GM21786 (cell line): ENCODE results near the gene WFDC8.
"Not testable (repeated sequence)": the region's sequence is repeated elsewhere in the genome, so short reads cannot be mapped to it uniquely, and the experiment has no call there.

Experiments used
- ATAC-seq: cut with Tn5 transposase; IDR thresholded peaks from one replicate; pipeline ENCODE4 v1.9.1; 2021; ENCODE audit not compliant: unreplicated experiment

The WFDC8 gene

GRCh38 chr20:45579184-45579583, at the start of gene WFDC8:
Gene WFDC8, minus strand, starts transcription at chr20:45579284. Its CDS starts 37 bp downstream, at chr20:45579247.
- no peak for ATAC-seq

GRCh38 chr20:45626540-45626939, 47.5 kb upstream of the WFDC8 start:
- ATAC-seq: no peak

DNA sequence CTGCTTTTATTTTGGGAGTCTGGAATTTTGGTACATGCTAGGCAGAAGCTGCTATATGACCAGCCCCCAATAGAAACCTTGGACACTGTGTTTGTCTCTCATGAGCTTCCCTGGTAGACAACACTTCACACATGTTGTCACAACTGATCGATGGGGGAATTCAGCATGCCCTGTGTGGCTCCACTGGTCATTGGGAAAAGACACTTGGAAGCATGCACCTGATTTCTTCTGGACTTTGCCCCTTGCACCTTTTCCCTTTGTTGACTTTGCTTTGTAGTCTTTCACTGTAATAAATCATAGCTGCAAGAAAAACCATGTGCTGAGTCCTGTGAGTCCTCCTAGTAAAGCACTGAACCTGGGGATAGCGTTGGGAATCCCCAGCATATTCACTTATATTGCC, 42.5 kb upstream of the WFDC8 start:
- no peak for ATAC-seq

DNA sequence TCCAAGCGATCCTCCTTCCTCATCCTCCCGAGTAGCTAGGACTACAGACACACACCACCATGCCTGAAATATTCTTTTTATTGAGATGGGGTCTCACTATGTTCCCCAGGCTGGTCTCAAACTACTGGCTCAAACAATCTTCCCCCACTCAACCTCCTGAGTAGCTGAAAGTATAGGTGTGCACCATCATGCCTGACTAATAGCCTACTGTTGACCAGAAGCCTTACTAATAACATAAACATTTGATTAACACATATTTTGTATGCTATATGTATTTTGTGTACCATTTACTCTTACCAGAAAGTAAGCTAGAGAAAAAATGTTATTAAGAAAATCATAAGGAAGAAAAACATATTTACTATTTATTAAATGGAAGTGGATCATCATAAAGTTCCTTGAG, 38.5 kb upstream of the WFDC8 start:
- no peak for ATAC-seq

- ATAC-seq: no peak
These were observed 33.2 kb upstream of the WFDC8 start for GRCh38 chr20:45612314-45612713.

GRCh38 chr20:45611054-45611453, 32.0 kb upstream of the WFDC8 start:
- no peak for ATAC-seq

GRCh38 chr20:45607810-45608209, 28.7 kb upstream of the WFDC8 start:
- ATAC-seq: no peak

- ATAC-seq: no peak
These were observed 16.2 kb upstream of the WFDC8 start for GRCh38 chr20:45595235-45595634.

GRCh38 chr20:45593498-45593897, 14.4 kb upstream of the WFDC8 start:
- ATAC-seq: no peak

GRCh38 chr20:45592574-45593189, 13.6 kb upstream of the WFDC8 start:
- no peak for ATAC-seq

DNA sequence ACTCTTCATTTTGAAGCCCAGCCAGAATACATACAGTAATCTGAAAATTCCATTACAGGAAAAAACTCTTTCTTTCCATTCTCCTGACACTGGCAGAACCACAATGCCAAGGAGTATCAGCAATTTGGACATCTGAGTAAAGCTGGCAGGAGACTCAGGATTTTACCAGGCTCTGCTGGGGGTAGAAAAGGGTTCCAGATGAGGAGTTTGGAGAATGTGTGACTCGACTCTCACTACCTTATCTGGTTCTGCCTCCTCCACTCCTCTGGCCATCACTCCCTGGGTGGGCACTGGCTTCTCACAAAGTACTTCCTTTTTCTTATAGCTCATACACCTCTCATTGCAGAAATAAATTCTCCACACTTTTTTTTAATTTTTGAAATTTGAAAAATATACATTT, 10.6 kb upstream of the WFDC8 start:
- no peak for ATAC-seq

- no peak for ATAC-seq
These were observed 9.7 kb upstream of the WFDC8 start for GRCh38 chr20:45588800-45589199.

- not testable (repeated sequence) for ATAC-seq
These were observed 6.9 kb upstream of the WFDC8 start for GRCh38 chr20:45585986-45586385.

- ATAC-seq: not testable (repeated sequence)
These were observed 5.2 kb upstream of the WFDC8 start for GRCh38 chr20:45584294-45584693.

- ATAC-seq: no peak
These were observed 4.4 kb upstream of the WFDC8 start for GRCh38 chr20:45583502-45583901.

GRCh38 chr20:45581702-45582101, 2.6 kb upstream of the WFDC8 start:
- ATAC-seq: no peak

- ATAC-seq: no peak
These were observed 853 bp downstream of the WFDC8 start for GRCh38 chr20:45578231-45578630.

DNA sequence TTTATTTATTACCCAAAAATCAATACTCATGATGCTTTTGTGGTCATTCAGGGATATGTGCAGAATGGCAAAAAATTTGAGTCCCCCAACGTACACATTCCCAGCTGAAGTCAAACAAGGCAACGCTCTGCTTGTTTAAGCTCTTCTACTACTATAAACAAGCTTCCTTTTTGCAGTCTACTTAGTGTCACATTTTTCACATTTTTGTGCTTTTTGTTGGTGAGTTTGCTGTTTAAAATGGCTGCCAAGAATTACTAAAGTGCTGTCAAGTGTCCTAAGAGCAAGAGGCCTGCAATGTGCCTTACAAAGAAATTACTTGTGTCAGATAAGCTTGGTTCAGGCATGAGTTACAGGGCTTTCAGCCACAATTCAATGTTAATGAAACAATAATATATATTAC, 2.1 kb downstream of the WFDC8 start:
- ATAC-seq: no peak

DNA sequence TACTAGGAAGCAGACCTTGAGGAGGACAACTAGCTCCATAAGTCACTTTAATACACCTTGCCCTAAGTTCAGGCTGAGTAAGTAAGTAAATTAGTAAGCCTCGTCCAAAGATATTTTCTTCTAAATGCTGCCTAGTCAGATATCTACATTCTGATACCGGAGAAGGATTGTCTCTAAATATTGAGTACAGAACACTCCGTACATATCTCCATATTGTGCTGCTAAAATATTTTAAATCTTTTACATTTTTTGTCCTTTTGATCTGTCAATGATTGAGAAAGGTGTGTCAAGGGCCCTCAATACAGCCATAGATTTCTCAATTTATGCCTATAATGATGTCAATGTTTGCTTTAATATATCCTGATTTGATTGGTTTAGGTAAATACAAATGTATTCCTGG, 3.2 kb downstream of the WFDC8 start:
- no peak for ATAC-seq

DNA sequence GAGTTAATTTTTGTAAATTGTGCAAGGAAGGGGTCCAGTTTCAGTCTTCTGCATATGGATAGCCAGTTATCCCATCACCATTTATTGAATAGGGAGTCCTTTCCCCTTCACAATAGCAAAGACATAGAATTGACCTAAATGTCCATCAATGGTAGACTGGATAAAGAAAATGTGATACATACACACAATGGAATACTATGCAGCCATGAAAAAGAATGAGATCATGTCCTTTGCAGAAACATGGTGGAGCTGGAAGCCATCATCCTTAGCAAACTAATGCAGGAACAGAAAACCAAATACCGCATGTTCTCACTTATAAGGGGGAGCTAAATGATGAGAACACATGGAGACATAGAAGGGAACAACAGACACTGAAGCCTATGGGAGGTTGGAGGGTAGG, 9.4 kb downstream of the WFDC8 start:
- ATAC-seq: not testable (repeated sequence)

- ATAC-seq: no peak
These were observed 14.3 kb downstream of the WFDC8 start for GRCh38 chr20:45564760-45565276.

DNA sequence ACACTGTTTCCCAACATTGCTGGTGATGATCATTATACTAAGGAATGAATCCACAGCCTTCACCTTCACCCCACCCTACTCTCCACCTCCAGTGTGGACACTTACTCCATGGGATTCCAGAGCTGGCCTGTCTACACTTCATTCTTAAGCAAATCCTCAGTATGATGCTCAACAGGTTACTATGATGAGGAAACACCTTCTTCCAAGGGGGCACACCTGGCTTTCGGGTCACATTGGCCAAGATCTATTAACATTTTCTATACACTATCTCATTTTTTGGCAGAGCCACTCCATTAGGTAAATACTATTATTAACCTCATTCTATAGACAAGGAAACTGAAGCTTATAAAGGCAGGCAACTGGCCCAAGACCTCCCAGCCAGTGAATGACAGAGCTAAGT, 23.9 kb downstream of the WFDC8 start:
- no peak for ATAC-seq

DNA sequence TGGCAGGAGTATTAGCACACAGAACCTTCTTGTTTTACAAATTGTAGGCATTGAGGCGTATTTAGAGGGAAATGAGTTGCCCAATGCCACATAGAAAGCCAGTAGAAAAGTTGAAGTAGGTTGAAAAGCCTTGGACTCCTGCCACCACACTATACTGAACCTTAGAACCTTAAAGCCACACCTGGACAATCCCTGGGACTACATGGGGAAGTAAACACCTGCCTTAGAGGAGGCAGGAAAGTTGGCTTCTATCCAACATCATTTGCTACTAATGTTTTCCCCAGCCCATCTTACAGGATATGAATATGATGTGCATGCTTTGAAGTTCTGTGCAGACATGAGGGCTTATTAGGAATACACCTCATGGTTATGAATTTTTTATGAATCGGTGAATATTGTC, 26.6 kb downstream of the WFDC8 start:
- ATAC-seq: no peak
